Mucosa of stomach (tissue), 1 donor: ENCODE results near the gene C10orf105.

Source experiments
- H3K27me3 ChIP-seq: one replicate; pipeline ENCODE4 v1.7.0; 2013; ENCODE audit warnings: mild to moderate bottlenecking, low read length; ENCODE audit not compliant: control insufficient read depth, insufficient read depth
- H3K36me3 ChIP-seq: one replicate; pipeline ENCODE4 v1.7.0; 2013; ENCODE audit warnings: low read length; ENCODE audit not compliant: control insufficient read depth, insufficient read depth
- H3K4me1 ChIP-seq: one replicate; pipeline ENCODE4 v1.7.0; 2013; ENCODE audit warnings: mild to moderate bottlenecking, low read length; ENCODE audit not compliant: control insufficient read depth, insufficient read depth
- H3K4me3 ChIP-seq: one replicate; pipeline ENCODE4 v1.7.0; 2013; ENCODE audit warnings: low read length
- H3K9ac ChIP-seq: one replicate; pipeline ENCODE4 v1.7.0; 2013; ENCODE audit warnings: mild to moderate bottlenecking, low read length, moderate library complexity
- H3K9me3 ChIP-seq: one replicate; pipeline ENCODE4 v1.7.0; 2013; ENCODE audit warnings: mild to moderate bottlenecking, low read length, moderate library complexity; ENCODE audit not compliant: control insufficient read depth
- donor health status: Pancreatic carcinoma.

Gene C10orf105

DNA sequence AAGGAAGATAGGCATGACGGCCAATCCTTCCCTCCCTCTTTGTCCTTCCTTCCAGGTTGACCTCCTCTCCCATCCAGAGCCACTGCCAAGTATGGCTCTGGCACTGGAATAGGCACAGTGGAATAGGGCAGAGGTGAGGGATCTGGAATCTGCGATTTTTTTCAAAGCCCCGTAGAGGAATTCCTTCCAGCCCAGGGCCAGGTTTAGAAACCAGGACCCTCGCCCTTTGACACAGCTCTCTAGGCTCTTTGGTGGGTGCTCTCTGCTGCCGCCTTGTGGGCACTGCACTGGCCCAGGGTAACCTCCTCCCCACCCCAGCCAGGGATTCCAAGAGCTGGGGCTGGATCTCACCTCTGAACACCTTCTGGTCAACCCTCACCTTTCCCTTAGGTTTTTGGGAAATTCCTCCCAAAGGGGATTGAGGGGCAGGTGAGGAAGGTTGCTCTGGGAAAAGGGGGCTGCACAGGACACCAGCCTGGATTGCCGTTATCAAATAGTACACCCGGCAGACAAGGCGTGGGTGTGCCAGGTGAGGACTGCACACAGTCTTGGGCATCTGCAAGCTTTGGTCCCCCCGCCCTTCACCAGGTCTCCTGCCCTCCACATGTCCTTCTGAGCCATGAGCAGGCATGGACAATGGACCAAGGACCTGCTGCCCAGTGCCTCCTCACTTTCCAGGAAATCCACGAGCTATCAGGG is 22.8 kb downstream of the C10orf105 start:
- Histone ChIP-seq H3K36me3 (no peaks in the 10 kb centered on the region), H3K4me3 (no peak overlapping the region), H3K9ac (no peak overlapping the region), H3K27me3 (no peaks in the 10 kb centered on the region), H3K9me3 (no peaks in the 10 kb centered on the region), H3K4me1 (peaks cover 68% of the 10 kb centered on the region)

GRCh38 chr10:71695502-71696476 is 23.8 kb downstream of the C10orf105 start:
- H3K27me3 ChIP-seq, result no peaks in the 10 kb centered on the region
- H3K4me1 ChIP-seq, result peaks cover 68% of the 10 kb centered on the region
- H3K9me3 ChIP-seq, result no peaks in the 10 kb centered on the region
- no peaks in the 10 kb centered on the region for H3K36me3 ChIP-seq
- no peak overlapping the region for H3K9ac ChIP-seq
- no peak overlapping the region for H3K4me3 ChIP-seq

DNA sequence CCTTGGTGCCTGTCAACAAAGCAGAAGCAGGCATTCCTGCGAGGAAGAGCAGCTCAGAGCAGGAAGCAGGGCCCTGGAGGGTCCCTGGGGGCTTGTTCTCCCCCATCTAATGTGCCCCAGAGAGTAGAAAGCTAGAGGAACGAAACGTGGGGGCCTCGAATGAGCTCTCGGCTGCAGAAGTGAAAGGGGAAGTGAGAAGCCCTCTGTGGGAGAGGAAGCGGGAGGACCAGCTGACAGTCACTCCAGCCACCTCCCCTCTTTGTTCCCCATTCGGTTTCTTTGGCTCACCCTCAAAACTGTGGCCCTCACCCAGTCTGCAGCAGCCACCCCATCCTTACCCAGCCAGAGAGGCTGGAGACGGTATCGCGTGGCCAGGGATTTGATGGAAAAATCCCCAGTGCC is 25.0 kb downstream of the C10orf105 start:
- H3K4me3 ChIP-seq, result no peak overlapping the region
- no peaks in the 10 kb centered on the region for H3K27me3 ChIP-seq
- no peaks in the 10 kb centered on the region for H3K36me3 ChIP-seq
- peaks cover 68% of the 10 kb centered on the region for H3K4me1 ChIP-seq
- no peaks in the 10 kb centered on the region for H3K9me3 ChIP-seq
- no peak overlapping the region for H3K9ac ChIP-seq

DNA sequence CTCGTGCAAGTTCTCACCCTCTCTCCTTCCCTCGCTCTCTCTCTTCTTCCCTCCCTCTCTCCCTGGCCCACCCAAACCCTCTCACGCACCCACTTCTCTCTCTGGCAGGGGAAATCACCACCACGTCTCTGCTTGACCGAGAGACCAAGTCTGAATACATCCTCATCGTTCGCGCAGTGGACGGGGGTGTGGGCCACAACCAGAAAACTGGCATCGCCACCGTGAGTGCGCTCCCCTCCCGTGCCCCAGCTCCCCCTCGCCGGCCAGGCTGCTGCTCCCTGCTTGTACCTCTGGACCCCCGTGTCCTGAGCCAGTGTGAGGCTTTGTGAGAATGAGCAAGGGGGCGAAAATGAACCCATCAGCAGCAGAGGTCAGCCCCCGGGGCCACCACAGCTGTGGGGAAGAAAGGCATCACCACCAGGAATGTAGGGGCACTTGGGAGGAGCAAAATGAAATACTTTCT is 25.5 kb downstream of the C10orf105 start:
- Histone ChIP-seq H3K4me3 (no peak overlapping the region), H3K4me1 (peaks cover 66% of the 10 kb centered on the region), H3K9me3 (no peaks in the 10 kb centered on the region), H3K36me3 (no peaks in the 10 kb centered on the region), H3K9ac (no peak overlapping the region), H3K27me3 (no peaks in the 10 kb centered on the region)

DNA sequence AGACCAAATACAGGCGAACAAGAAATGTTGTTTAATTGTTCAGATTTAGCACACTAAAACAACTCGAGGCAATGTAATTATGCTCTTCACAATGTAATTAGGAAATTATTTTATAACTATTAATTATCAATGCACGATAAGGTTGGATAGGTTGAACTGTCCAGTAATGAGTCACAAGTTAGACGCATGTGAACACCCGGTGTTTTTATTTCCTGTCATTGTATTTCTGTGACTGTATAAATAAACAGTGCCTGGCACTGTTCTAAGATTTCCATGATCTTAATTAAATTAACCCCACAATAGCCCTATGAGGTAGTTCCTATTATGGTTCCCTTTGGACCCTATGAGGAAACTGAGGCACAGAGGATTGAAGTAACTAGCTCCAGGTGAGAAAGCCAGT is 26.2 kb downstream of the C10orf105 start:
- no peak overlapping the region for H3K4me3 ChIP-seq
- no peaks in the 10 kb centered on the region for H3K9me3 ChIP-seq
- H3K4me1 ChIP-seq, result peaks cover 59% of the 10 kb centered on the region
- no peaks in the 10 kb centered on the region for H3K27me3 ChIP-seq
- H3K36me3 ChIP-seq, result no peaks in the 10 kb centered on the region
- no peak overlapping the region for H3K9ac ChIP-seq

GRCh38 chr10:71692598-71693306 is 26.8 kb downstream of the C10orf105 start:
- H3K27me3 ChIP-seq, result no peaks in the 10 kb centered on the region
- no peaks in the 10 kb centered on the region for H3K36me3 ChIP-seq
- H3K4me1 ChIP-seq, result peaks cover 55% of the 10 kb centered on the region
- H3K4me3 ChIP-seq, result no peak overlapping the region
- no peak overlapping the region for H3K9ac ChIP-seq
- H3K9me3 ChIP-seq, result no peaks in the 10 kb centered on the region

GRCh38 chr10:71691405-71691804 is 28.2 kb downstream of the C10orf105 start:
- Histone ChIP-seq H3K4me3 (no peak overlapping the region), H3K4me1 (peaks cover 51% of the 10 kb centered on the region)

GRCh38 chr10:71690094-71690720 is 29.4 kb downstream of the C10orf105 start:
- Histone ChIP-seq H3K36me3 (no peaks in the 10 kb centered on the region), H3K9me3 (no peaks in the 10 kb centered on the region), H3K27me3 (no peaks in the 10 kb centered on the region), H3K4me3 (no peak overlapping the region), H3K4me1 (peaks cover 45% of the 10 kb centered on the region), H3K9ac (no peak overlapping the region)

More at GRCh38 chr10:71691405-71691804, 28.2 kb downstream of the C10orf105 start:
- no peaks in the 10 kb centered on the region for H3K27me3 ChIP-seq
- H3K9ac ChIP-seq, result no peak overlapping the region
- H3K9me3 ChIP-seq, result no peaks in the 10 kb centered on the region
- no peaks in the 10 kb centered on the region for H3K36me3 ChIP-seq

DNA sequence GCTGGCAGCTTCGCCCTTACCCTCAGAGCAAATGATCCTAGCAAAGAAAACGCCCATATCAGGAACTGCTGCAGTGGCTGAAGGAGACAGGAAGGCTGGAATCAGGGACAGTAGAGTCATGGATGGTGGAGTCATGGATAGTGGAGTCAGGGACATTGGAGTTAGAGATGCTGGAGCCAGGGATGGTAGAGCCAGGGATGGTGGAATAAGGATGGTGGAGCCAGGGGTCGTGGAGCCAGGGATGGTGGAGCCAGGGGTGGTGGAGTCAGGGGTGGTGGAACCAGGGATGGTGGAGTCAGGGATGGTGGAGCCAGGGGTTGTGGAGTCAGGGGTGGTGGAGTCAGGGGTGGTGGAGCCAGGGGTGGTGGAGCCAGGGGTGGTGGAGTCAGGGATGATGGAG is 31.3 kb downstream of the C10orf105 start:
- H3K9me3 ChIP-seq, result no peaks in the 10 kb centered on the region
- no peak overlapping the region for H3K9ac ChIP-seq
- no peak overlapping the region for H3K4me3 ChIP-seq
- H3K4me1 ChIP-seq, result peaks cover 40% of the 10 kb centered on the region
- H3K36me3 ChIP-seq, result no peaks in the 10 kb centered on the region
- H3K27me3 ChIP-seq, result no peaks in the 10 kb centered on the region

DNA sequence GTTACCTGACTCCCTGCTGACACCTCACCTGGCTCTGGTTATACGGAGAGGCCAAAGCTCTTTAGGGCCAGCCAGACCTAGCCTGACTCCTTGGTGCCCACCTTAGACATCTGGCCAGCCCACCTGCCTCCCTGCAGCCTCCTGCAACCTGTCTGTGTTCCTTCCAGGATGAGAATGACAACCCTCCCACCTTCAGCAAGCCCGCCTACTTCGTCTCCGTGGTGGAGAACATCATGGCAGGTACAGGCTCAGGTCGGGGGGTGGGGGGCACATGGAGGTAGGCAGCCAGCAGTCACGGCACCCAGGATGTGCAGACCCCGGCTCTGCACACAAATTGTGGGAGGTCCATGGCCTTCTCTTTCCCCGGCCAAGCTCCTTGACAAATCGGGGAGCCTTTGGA is 32.1 kb downstream of the C10orf105 start:
- H3K27me3 ChIP-seq, result no peaks in the 10 kb centered on the region
- H3K4me1 ChIP-seq, result peaks cover 33% of the 10 kb centered on the region
- H3K9ac ChIP-seq, result no peak overlapping the region
- no peak overlapping the region for H3K4me3 ChIP-seq
- no peaks in the 10 kb centered on the region for H3K36me3 ChIP-seq
- H3K9me3 ChIP-seq, result no peaks in the 10 kb centered on the region

- Histone ChIP-seq H3K4me3 (no peak overlapping the region), H3K36me3 (no peaks in the 10 kb centered on the region), H3K27me3 (no peaks in the 10 kb centered on the region), H3K9me3 (no peaks in the 10 kb centered on the region), H3K4me1 (peaks cover 28% of the 10 kb centered on the region), H3K9ac (no peak overlapping the region)
Measured at GRCh38 chr10:71687077-71687476, 32.5 kb downstream of the C10orf105 start.
